Measurements from ENCODE around the gene STARD5. TPM values are rescaled to one million over a fixed set of nuclear protein-coding genes. Genes with fewer than 3 reads are reported as not detected.

STARD5 gene
- 4.4 and 5.0 TPM in 2 replicates for total RNA-seq (2012; rRNA removed)
- 20.4 and 22.8 TPM in 2 replicates for polyA plus RNA-seq (2012; rRNA removed)
- 13.5 and 13.6 TPM in 2 replicates for polyA plus RNA-seq (2012; cell fraction: cytosol; rRNA removed)
- polyA plus RNA-seq (2012; cell fraction: nucleus; rRNA removed; ENCODE audit: low replicate concordance) = 68.7 and 105 TPM in 2 replicates
- percentile 59 among the genes with signal in this experiment for Bru-seq, nascent RNA
- percentile 51 among the genes with signal in this experiment for BruChase-seq, experiment 1, labeled RNA remaining after a 6-hour chase
- BruChase-seq, experiment 2, labeled RNA remaining after a 2-hour chase = percentile 58 among the genes with signal in this experiment
- long read RNA-seq, partial matches to known transcripts = 0 of 1 reads
- long read RNA-seq, other reads (novel, unspliced or antisense) = 0 of 1 reads

GRCh38 chr15:81323944-81324881, at the start of gene STARD5:
STARD5 (minus strand) TSS chr15:81324141; CDS start chr15:81324099, 42 bp downstream.
- DNase-seq (peak; percentile 96), ATAC-seq (ENCODE audit: low read depth) (peak; percentile 99)
- Histone ChIP-seq H4K91ac (ENCODE audit: insufficient read depth, low read depth, low read length) (peak within 1 kb of the TSS; percentile 78), H3K4me1 (ENCODE audit: control insufficient read depth, insufficient read depth, low read length) (peaks cover 26% of the 10 kb centered on the region), H2AK5ac (ENCODE audit: low read depth, low read length) (peak within 1 kb of the TSS; percentile 38), H3K27me3 (ENCODE audit: control insufficient read depth, insufficient read depth, low read length) (no peaks in the 10 kb centered on the region), H4K5ac (ENCODE audit: low read depth, low read length) (peak within 1 kb of the TSS; percentile 13), H2BK15ac (ENCODE audit: low read depth, low read length) (peak within 1 kb of the TSS; percentile 71; the same call in 2 of the 3 replicates), H3K79me1 (ENCODE audit: low read depth in 1 of 2, low read length in 2 of 2) (peaks cover 16 to 37% of the 10 kb centered on the region in 2 experiments), H3K23ac (ENCODE audit: low read depth, low read length) (peak within 1 kb of the TSS; percentile 76), H4K8ac (ENCODE audit: low read depth in 2 of 2, low read length in 2 of 2) (peak within 1 kb of the TSS; percentile 66 to 82; a peak in 3 of 4 replicates), H3K4ac (ENCODE audit: low read depth, low read length) (peak within 1 kb of the TSS; percentile 82), H3K9me1 (ENCODE audit: insufficient read depth, low read length) (peaks cover 16% of the 10 kb centered on the region), H2BK120ac (ENCODE audit: low read depth, low read length) (peak within 1 kb of the TSS; percentile 84), H3K9ac (ENCODE audit: low read depth, low read length) (peak within 1 kb of the TSS; percentile 66), H3K36me3 (ENCODE audit: control insufficient read depth, insufficient read depth, low read length) (peaks cover 11% of the 10 kb centered on the region; the same call in 1 of the 2 replicates), H3K4me2 (ENCODE audit: low read depth, low read length) (peak within 1 kb of the TSS; percentile 94), H3K56ac (ENCODE audit: extremely low read depth, insufficient read depth, low read length) (0 out of 2 replicates have a peak within 1 kb of the TSS, but pooled peaks have one; percentile 48), H3K27ac (ENCODE audit: insufficient read depth, low read length) (peak within 1 kb of the TSS; percentile 60), H3K9me3 (ENCODE audit: control insufficient read depth, insufficient read depth, low read length) (no peaks in the 10 kb centered on the region), H3K14ac (replicated peaks; ENCODE audit: low read depth, low read length) (peak within 1 kb of the TSS; percentile 87), H3K4me3 (ENCODE audit: insufficient read depth, low read depth, low read length) (peak within 1 kb of the TSS; percentile 81), H2BK20ac (ENCODE audit: low read depth, low read length) (peak within 1 kb of the TSS; percentile 17; the same call in 1 of the 2 replicates), H3K18ac (ENCODE audit: low read depth, low read length) (peak within 1 kb of the TSS; percentile 55), H4K20me1 (ENCODE audit: insufficient read depth, low read length) (no peaks in the 10 kb centered on the region), H2AFZ (replicated peaks; ENCODE audit: low read length, poor library complexity) (peak within 1 kb of the TSS; percentile 96), H2BK5ac (ENCODE audit: low read depth, low read length, poor library complexity, severe bottlenecking) (peak within 1 kb of the TSS; percentile 64), H2AK9ac (replicated peaks; ENCODE audit: low read depth, low read length, poor library complexity) (peak within 1 kb of the TSS; percentile 89)
- in situ Hi-C loops (cut with MboI; ENCODE audit: low sequenced_read_pairs) (no loop called here), dilution Hi-C loops (cut with HindIII; ENCODE audit: low sequenced_read_pairs, unreplicated experiment) (no loop called here), intact Hi-C loops (cut with micrococcal nuclease) (no loop called here)
- POLR2A ChIA-PET (ENCODE audit: unreplicated experiment) = interaction anchor here (0.6 to 0.7 kb wide), 2 partner anchors 11 to 758 kb away, joined by 4 to 6 read pairs; no protein-coding TSS in a partner anchor
- no TSS peak for BruUV-seq (replicated peaks)
- 1% methylated on average over 51 of the region's 67 CpGs; no CpG with 5 or more reads in 1 of the 2 experiments for WGBS, 2 experiments (ENCODE audit: extremely low coverage in 2 of 2, insufficient read length in 1 of 2)
- CTCF ChIA-PET = interaction anchor here (0.7 to 1.2 kb wide), 2 partner anchors 15 to 49 kb away, joined by 3 read pairs; no protein-coding TSS in a partner anchor
- TF ChIP-seq RFX5 (IDR thresholded peaks at IDR 0.05; ENCODE audit: low read depth, low read length) = no peak
- TF ChIP-seq MAZ (IDR thresholded peaks at IDR 0.05; ENCODE audit: borderline replicate concordance, low read depth, low read length) = peak; percentile 42; the same call in 1 of the 2 replicates
- TF ChIP-seq POLR2A (IDR thresholded peaks at IDR 0.05; ENCODE audit: low read depth, low read length) = peak; percentile 96
- TF ChIP-seq SMC3 (IDR thresholded peaks at IDR 0.05; ENCODE audit: low read depth, low read length) = no peak

Measured in IMR-90 (cell line).